HEK293T (cell line): ENCODE data around the gene BICC1.

ENCODE experiments used
- CTBP1 ChIP-seq: fragments of 450-650 bp; IDR thresholded peaks from 2 replicates; pipeline ENCODE4 v1.6.1; 2016; ENCODE audit warnings: borderline replicate concordance
- ELF4 ChIP-seq: fragments of 450-650 bp; IDR thresholded peaks from 2 replicates; pipeline ENCODE4 v1.6.1; 2017; ENCODE audit warnings: antibody characterized with exemption
- FOXM1 ChIP-seq: fragments of 450-650 bp; IDR thresholded peaks from 2 replicates; pipeline ENCODE4 v1.6.1; 2017; ENCODE audit warnings: mild to moderate bottlenecking, borderline replicate concordance
- HDGF ChIP-seq: fragments of 450-650 bp; IDR thresholded peaks from 2 replicates; pipeline ENCODE4 v1.6.1; 2017; ENCODE audit warnings: antibody characterized with exemption, borderline replicate concordance
- L3MBTL2 ChIP-seq: fragments of 450-650 bp; conservative IDR thresholded peaks from 2 replicates; pipeline ENCODE4 v1.6.1; 2016; ENCODE audit warnings: mild to moderate bottlenecking
- NFRKB ChIP-seq: fragments of 450-650 bp; IDR thresholded peaks from 2 replicates; pipeline ENCODE4 v1.6.1; 2016; ENCODE audit warnings: mild to moderate bottlenecking, moderate library complexity
- SUZ12 ChIP-seq: fragments of 450-650 bp; IDR thresholded peaks from 2 replicates; pipeline ENCODE4 v1.6.1; 2016; ENCODE audit warnings: mild to moderate bottlenecking
- ZNF384 ChIP-seq: fragments of 450-650 bp; IDR thresholded peaks from 2 replicates; pipeline ENCODE4 v1.6.1; 2016

- TF ChIP-seq ZNF384 (no peak), HDGF (no peak), ELF4 (no peak), CTBP1 (no peak), SUZ12 (no peak), FOXM1 (no peak), L3MBTL2 (no peak), NFRKB (no peak)
Measured at GRCh38 chr10:58795560-58795959, 282.9 kb downstream of the BICC1 start.
